HepG2 (cell line): ENCODE measurements around the gene COASY. TPM values are rescaled to one million over a fixed set of nuclear protein-coding genes. Genes with fewer than 3 reads are reported as not detected.

Source experiments
- BRF2 ChIP-seq: sonication (generic); formaldehyde crosslinking; IDR thresholded peaks from 2 replicates; pipeline ENCODE4 v1.8.1; 2022; ENCODE audit warnings: mild to moderate bottlenecking, missing genetic modification reagents
- DBP ChIP-seq: sonication (generic); formaldehyde crosslinking; IDR thresholded peaks from 2 replicates; pipeline ENCODE4 v1.4.0; 2020; ENCODE audit warnings: missing genetic modification reagents; ENCODE audit errors: not compliant biosample characterization
- E2F5 ChIP-seq: sonication (generic); formaldehyde crosslinking; conservative IDR thresholded peaks from 2 replicates; pipeline ENCODE4 v1.4.0; 2020; ENCODE audit warnings: missing genetic modification reagents
- HMGA1 ChIP-seq: sonication (generic); formaldehyde crosslinking; conservative IDR thresholded peaks from 2 replicates; pipeline ENCODE4 v1.4.0; 2020; ENCODE audit warnings: missing genetic modification reagents
- MLXIP ChIP-seq: sonication (generic); formaldehyde crosslinking; IDR thresholded peaks from 2 replicates; pipeline ENCODE4 v1.9.0; 2021; ENCODE audit warnings: missing genetic modification reagents, borderline replicate concordance
- MTF2 ChIP-seq: sonication (generic); formaldehyde crosslinking; IDR thresholded peaks from 2 replicates; pipeline ENCODE4 v1.5.0; 2020; ENCODE audit warnings: missing genetic modification reagents, borderline replicate concordance
- PHB2 ChIP-seq: fragments of 450-650 bp; IDR thresholded peaks from 2 replicates; pipeline ENCODE4 v1.6.1; 2018; ENCODE audit not compliant: partially characterized antibody
- PRMT3 ChIP-seq: sonication (generic); formaldehyde crosslinking; IDR thresholded peaks from 2 replicates; pipeline ENCODE4 v1.8.1; 2022; ENCODE audit warnings: low read depth, mild to moderate bottlenecking, moderate library complexity, missing genetic modification reagents, borderline replicate concordance
- SALL2 ChIP-seq: sonication (generic); formaldehyde crosslinking; IDR thresholded peaks from 2 replicates; pipeline ENCODE4 v1.8.1; 2023; ENCODE audit warnings: mild to moderate bottlenecking, missing genetic modification reagents, inconsistent platforms
- TARDBP ChIP-seq: sonication (generic); formaldehyde crosslinking; IDR thresholded peaks from 2 replicates; pipeline ENCODE4 v1.8.0; 2022; ENCODE audit warnings: mild to moderate bottlenecking, missing genetic modification reagents
- ZBTB10 ChIP-seq: sonication (generic); formaldehyde crosslinking; IDR thresholded peaks from 2 replicates; pipeline ENCODE4 v1.4.0; 2020; ENCODE audit warnings: missing genetic modification reagents, borderline replicate concordance
- ZMAT5 ChIP-seq: sonication (generic); formaldehyde crosslinking; IDR thresholded peaks from 2 replicates; pipeline ENCODE4 v1.5.0; 2020; ENCODE audit warnings: mild to moderate bottlenecking, low read depth, missing genetic modification reagents, borderline replicate concordance
- ZNF256 ChIP-seq: sonication (generic); formaldehyde crosslinking; conservative IDR thresholded peaks from 2 replicates; pipeline ENCODE4 v1.4.0; 2020; ENCODE audit warnings: missing genetic modification reagents
- ZNF33A ChIP-seq: sonication (generic); formaldehyde crosslinking; IDR thresholded peaks from 2 replicates; pipeline ENCODE4 v1.5.1; 2020; ENCODE audit warnings: missing genetic modification reagents, mild to moderate bottlenecking, moderate library complexity, borderline replicate concordance
- ZNF691 ChIP-seq: sonication (generic); formaldehyde crosslinking; IDR thresholded peaks from 2 replicates; pipeline ENCODE4 v1.4.0; 2020; ENCODE audit warnings: missing genetic modification reagents, low read depth, mild to moderate bottlenecking, borderline replicate concordance
- polyA plus RNA-seq, 8 experiments: library from polyadenylated mRNA; depleted of rRNA in 3 of 8; stranded (reverse) in 7 of 8; unstranded in 1 of 8; fragments of >200 nt; fragmentation: Illumina TruSeq in 4 of 8; extraction: Trizol in 4 of 8; gene quantifications; 2 replicates each; pipeline versions ENCODE4 v1.2.1 to v1.2.3, GENCODE V29; 2011 to 2016; ENCODE audit warnings: low read depth in 4 of 8, missing spikeins in 1 of 8, mixed read lengths in 1 of 8; ENCODE audit not compliant: insufficient read depth in 1 of 8
- total RNA-seq, 5 experiments: library from RNA; depleted of rRNA; stranded (reverse); fragments of >200 nt; fragmentation: Illumina TruSeq; extraction: Trizol; gene quantifications; 2 replicates each; pipeline ENCODE4 v1.2.3, GENCODE V29; 2016; ENCODE audit warnings: low read depth in 1 of 5

The COASY gene
- total and polyA plus RNA-seq, 2 of the 13 experiments (the other 11 are each of a cell fraction or from before 2014, with no cell fraction given) = 90.7 to 125 TPM

GRCh38 chr17:42536048-42536371, 25.9 kb upstream of the COASY start, which contains the start of gene NAGLU (continued):
- TF ChIP-seq BRF2 (CRISPR knock-in tag) (no peak), ZNF33A (CRISPR knock-in tag) (no peak; the same call in 1 of the 2 replicates), TARDBP (CRISPR knock-in tag) (peak; percentile 68; the same call in 1 of the 2 replicates), ZBTB10 (peak; percentile 96), ZNF691 (no peak), SALL2 (CRISPR knock-in tag) (no peak; the same call in 1 of the 2 replicates), DBP (CRISPR knock-in tag) (no peak), ZNF256 (no peak; the same call in 1 of the 2 replicates), E2F5 (CRISPR knock-in tag) (peak; percentile 53; the same call in 1 of the 2 replicates), MLXIP (CRISPR knock-in tag) (no peak), HMGA1 (CRISPR knock-in tag) (no peak), PHB2 (no peak), MTF2 (CRISPR knock-in tag) (no peak; the same call in 1 of the 2 replicates), ZMAT5 (CRISPR knock-in tag) (no peak), PRMT3 (CRISPR knock-in tag) (no peak)
